ENCODE results near the gene SLC2A9.
"Not testable (repeated sequence)": the region's sequence is repeated elsewhere in the genome, so short reads cannot be mapped to it uniquely, and the experiment has no call there.

SLC2A9 gene

GRCh38 chr4:9923195-9923812, 98.0 kb downstream of the SLC2A9 start:
- no peak for DNase-seq

- DNase-seq: no peak
These were observed 100.0 kb downstream of the SLC2A9 start for GRCh38 chr4:9921326-9921725.

GRCh38 chr4:9920029-9920428, 101.3 kb downstream of the SLC2A9 start:
- no peak for DNase-seq

DNA sequence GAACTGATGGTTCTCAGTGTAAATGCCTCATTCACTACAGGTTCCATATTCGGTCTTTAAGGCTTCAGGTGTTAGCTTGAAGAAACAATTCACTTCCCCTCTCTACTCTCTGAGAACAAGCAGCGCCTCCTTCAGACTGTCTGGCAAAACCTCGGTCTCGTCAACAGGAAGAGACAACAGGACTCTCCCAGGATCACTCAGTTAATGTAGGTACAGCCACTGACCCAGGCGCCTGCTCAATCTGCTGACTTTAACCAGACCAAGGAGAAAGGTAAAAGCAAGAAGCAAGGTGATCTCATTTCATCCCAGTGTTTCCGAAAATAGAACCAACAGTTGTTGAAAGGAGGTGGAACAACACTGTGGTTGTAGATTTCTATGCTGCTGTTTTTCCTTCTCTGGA, 102.2 kb downstream of the SLC2A9 start:
- DNase-seq: no peak

- no peak for DNase-seq
These were observed 102.8 kb downstream of the SLC2A9 start for GRCh38 chr4:9918484-9918883.

DNA sequence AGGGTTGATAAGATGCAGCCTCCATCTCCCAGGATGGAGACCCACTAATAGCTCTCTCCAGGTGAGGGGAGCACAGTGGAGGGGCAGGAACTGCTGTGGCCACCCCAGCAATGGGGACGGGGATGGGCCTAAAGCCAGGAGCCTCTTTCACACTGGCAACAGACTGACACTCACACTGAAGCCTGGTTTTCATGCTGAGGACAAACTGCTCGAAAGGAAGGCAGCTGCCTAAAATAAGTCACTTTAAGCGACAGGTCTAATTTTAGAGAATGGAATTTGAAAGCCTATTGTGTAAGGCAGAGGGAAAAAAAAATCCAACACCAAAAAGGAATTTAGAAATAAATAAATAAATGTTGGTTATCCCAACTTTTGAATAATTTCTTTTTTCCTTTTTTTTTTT, 104.4 kb downstream of the SLC2A9 start:
- no peak for DNase-seq

GRCh38 chr4:9916346-9916745, 105.0 kb downstream of the SLC2A9 start:
- DNase-seq: no peak

DNA sequence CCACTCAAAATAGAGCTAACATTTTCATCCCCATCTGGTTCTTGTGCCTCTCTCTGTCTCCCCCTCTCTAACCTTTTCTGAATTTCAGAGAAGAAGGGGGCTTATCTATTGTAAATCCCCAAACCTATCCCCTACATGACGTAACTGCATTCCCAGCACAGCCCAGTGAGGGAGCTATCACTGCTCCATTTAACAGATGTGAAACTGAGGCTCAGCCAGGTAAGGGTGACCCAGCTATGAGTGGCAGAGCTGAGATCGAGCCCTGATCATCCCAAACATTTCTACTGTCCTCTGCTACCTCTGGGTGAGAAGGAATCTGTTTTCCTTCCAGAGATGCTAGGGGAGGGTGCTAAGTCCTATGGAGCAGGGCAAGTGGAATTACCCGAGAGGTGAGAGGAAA, 107.5 kb downstream of the SLC2A9 start:
- DNase-seq: no peak

GRCh38 chr4:9906996-9907395, 114.3 kb downstream of the SLC2A9 start:
- no peak for DNase-seq

GRCh38 chr4:9904976-9905587, 116.2 kb downstream of the SLC2A9 start:
- no peak for DNase-seq

- no peak for DNase-seq
These were observed 118.0 kb downstream of the SLC2A9 start for GRCh38 chr4:9903317-9903716.

GRCh38 chr4:9901257-9901656, 120.0 kb downstream of the SLC2A9 start:
- no peak for DNase-seq

GRCh38 chr4:9900633-9901032, 120.7 kb downstream of the SLC2A9 start:
- not testable (repeated sequence) for DNase-seq

DNA sequence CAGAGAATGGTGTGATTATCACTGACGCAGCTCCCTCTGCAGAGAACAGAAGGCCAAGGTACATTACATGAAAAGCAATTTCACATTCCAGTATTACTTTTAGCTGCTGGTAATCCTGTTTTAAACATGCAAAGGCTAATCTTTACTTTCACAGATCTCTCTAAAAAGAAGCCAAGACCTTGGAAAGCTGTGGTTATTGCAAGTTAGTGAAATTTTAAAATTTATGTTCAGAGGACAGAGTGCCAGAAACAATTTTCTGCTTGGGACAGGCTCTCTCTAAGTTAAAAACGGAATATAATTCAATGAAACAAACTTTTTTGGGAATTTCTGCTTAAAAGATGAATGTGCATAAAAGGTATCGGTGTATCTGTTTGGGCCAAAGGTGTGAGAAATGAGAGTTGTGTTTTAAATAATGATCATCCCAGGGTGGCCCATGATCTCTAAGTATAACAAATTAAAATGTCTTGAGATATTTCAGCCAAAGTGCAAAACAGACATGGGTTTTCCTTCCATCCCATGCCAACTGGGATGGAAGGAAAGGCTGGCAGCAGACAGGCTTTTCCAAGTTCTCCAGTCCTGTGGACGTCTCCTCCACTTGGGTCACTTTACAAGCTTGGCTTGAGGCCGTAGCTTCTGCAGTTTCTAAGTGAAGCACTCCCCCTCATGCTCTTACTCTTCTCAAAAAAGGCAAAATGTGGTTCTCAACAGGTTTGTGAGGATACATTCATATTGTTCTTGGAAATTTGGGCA, 121.8 kb downstream of the SLC2A9 start:
- DNase-seq: no peak

- no peak for DNase-seq
These were observed 122.5 kb downstream of the SLC2A9 start for GRCh38 chr4:9898596-9899305.

DNA sequence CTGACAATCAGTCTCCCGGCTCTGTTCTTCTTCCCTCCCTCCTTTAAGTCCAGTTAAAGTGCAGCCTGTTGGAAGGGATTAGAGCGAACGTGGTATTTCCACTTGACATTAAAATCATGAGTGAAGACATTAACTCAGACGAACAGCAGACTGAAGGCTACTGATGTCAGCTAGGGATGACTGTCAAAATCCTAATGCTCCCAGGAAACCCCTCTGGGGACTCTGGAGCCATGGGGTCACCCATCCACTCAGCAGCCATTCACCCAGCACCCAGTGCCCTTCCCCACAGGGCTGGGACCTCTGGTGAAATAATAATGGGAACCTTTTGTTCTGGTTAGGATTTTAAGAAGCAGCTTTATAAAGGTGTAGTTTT, 126.0 kb downstream of the SLC2A9 start:
- DNase-seq: no peak

- DNase-seq: no peak
These were observed 126.5 kb downstream of the SLC2A9 start for GRCh38 chr4:9894644-9895332.

GRCh38 chr4:9893329-9894108, 127.8 kb downstream of the SLC2A9 start:
- DNase-seq: no peak

GRCh38 chr4:9891740-9892139, 129.6 kb downstream of the SLC2A9 start:
- DNase-seq: no peak

DNA sequence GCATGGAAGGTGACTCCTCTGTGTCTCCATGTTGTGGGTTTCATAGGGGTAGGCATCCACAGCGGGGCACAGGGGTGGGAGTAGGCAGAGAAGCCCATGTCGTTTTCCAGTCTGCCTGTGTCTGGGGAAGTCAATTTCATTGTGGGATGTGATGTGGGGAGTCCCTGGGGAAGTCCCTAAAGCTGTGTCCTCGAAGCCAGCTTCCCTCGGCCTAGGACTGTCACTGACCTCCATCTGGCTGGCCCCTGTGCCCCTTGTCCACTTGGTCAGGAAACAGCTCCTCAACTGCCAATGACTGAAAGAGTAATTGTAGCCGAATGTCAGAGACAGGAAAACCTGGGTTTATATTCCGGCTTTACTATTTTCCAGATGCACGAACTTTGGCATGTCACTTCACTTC, 130.2 kb downstream of the SLC2A9 start:
- no peak for DNase-seq

DNA sequence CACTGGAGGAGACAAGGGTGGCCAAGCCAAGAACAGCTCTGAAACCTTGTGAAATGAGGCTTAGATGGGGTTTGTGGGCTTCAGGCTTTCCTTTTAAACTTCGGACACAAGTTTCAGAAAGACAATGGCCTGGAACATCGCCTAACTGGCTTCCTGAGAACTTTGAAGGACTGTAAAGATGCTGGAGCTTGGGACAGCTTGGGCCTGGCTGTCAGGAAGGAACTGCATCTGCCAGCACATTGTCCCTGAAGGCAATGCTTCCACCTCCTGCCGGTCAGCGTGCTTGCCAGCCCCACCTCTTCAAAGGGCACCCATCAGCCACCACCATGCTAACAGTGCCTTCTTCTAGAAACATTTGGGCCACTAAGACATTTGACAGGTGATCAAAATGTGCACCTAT, 132.0 kb downstream of the SLC2A9 start:
- no peak for DNase-seq

- no peak for DNase-seq
These were observed 135.3 kb downstream of the SLC2A9 start for GRCh38 chr4:9885958-9886357.
